Dedifferentiated amniotic fluid mesenchymal stem cell (primary cell): ENCODE measurements around the gene NIPBL.
"Not testable (repeated sequence)": the region's sequence is repeated elsewhere in the genome, so short reads cannot be mapped to it uniquely, and the experiment has no call there.

ENCODE experiments used
- DNase-seq: peaks from one replicate; pipeline ENCODE4 v3.0.0-alpha.2; 2016; ENCODE audit errors: extremely low spot score

NIPBL gene

DNA sequence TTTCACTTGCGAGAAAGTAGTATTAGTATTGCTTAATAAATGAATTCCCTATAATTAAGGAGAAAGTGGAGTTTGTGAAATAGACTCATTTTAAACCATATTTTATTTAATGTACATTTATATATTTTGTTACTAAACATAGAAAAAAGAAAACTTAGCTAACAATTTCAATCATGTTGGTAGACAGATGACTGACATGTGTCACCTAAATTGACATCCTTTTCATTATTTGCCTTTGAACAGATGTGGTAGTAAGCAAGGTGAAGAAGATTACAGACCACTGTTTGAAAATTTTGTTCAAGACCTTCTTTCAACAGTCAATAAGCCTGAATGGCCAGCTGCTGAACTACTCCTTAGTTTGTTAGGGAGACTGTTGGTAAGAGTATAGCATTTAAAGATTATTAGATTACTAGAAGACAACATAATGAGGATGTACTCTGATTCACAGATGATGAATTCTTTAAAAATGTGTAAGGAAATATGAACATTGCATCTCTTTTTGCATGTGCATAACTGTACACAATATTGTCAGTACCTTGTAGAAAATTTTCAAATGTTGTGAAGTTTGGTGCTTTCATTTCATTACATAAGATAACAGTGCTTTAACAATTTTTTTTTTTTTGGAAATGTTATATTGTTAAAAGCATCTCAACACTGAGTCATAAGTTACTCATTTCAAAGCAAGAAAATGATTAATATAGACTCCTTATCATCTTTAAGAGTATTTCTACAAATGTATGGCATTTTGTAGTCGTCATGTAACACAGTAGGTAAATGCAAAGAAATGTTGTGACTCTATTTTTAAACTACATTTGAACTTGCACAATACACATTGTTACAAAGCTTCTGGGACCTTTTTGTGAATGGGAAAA is 139.5 kb downstream of the NIPBL start:
- DNase-seq = peak; percentile 17

DNA sequence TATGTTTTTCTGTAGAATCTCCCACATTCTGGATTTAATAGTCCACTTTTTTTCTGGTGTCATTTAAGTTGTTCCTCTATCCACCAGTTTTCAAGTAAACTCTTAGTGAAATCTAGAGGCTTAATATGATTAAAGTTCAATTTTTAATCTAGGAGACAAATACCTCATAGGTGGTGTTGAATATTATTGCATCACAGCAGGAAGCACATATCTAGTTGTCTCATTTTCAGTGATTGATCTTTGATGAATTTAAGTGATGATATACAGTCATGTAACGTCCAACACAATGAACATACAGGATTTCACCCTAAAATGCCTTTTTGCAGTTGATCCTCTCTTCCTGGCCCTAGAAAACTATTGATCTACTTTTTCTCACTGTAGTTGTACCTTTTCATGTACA is 152.3 kb downstream of the NIPBL start:
- DNase-seq = no peak

DNA sequence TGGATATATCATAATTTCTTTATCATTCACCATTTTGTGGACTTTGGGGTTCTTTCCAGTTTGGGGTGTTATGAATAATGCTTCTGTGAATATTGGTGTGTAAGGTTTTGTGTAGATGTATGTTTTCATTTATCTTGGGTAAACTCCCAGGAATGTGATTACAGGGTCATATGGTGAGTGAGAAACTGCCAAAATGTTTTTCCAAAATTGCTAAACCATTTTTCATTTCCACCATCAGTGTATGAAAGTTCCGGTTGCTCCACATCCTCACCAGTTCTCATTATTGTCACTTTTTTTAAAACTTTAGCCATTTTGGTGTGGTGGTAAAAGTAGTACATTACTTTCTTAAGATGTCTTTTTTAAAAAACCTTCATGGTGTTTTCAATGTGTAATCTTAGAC is 152.9 kb downstream of the NIPBL start:
- no peak for DNase-seq

DNA sequence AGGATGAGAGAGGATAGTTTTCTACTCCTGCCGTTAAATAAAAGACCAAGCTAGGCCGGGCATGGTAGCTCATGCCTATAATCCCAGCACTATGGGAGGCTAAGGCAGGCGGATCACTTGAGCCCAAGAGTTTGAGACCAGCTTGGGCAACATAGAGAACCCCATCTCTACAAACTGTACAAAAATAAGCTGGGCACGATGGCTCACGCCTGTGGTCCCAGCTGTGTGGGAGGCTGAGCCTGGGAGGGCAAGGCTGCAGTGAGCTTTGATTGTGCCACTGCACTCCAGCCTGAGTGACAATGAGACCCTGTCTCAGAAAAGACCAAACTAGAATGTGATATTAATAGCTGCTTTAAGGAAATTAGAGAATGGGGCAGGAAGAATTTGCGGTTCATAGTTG is 158.4 kb downstream of the NIPBL start:
- no peak for DNase-seq

DNA sequence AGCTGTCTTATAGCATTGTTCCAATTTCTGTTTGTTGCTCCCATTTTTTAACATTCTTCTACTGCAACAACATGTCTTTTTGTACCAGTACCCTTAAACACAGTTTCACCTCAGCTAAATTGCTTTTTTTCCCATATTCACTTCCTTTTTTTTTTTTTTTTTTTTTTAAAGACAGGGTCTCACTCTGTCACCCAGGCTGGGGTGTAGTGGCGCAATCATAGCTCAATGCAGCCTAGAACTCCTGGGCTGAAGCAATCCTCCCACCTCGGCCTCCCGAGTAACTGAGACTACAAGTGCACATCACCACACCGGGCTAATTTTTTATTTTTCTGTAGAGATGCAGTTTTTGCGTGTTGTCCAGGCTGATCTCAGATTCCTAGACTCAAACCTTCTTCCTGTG is 161.3 kb downstream of the NIPBL start:
- no peak for DNase-seq

DNA sequence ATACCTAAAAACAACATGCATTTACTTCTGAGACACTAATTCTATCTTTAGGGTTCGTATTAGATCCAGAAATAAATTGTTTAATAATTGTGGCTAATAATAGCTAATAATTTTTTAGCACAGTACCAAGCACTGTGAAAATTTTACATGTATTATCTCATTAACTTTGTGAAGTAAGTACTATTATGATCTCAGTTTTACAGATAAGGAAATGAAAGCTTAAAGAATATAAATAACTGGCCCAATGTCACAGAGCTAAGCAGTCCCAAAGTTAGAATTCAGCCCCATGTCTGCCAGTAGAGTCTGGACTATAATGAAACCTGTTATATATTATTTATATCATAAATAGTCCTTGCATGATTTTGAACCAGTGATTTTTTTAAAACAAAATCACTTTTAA is 163.3 kb downstream of the NIPBL start:
- DNase-seq = no peak

DNA sequence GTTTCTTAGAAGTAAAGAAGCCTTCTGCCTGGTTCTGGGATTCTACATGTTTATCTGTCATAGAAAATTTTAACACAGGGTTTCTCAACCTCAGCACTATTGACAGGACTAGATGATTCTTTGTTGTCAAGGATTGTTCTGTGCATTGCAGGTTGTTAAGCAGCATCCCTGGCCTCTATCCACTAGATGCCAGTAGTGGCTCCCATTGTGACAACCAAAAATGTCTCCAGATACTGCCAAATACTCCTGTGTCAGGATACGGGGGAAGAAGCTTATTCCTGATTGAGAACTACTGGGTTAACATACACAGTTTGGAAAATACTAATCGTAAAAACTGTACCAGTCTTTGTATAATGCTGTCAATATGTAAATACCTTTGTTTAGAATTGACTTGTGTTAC is 167.1 kb downstream of the NIPBL start:
- no peak for DNase-seq

DNA sequence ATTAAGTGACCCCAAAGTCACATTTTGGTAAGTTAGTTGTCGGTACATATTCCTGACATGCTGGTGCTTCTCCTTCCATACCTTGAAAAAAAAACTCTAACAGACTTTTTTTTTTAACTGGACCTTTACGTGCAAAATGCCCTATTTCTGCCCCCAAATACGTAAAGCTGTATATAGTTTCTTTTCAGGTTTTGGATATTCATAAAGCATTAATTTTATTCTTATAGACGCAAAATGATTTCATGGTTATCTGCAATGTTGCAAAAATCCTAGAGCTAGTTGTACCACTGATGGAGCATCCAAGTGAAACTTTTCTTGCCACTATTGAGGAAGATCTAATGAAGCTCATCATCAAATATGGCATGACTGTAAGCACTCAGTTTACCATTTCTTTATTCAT is 167.6 kb downstream of the NIPBL start:
- DNase-seq = no peak

DNA sequence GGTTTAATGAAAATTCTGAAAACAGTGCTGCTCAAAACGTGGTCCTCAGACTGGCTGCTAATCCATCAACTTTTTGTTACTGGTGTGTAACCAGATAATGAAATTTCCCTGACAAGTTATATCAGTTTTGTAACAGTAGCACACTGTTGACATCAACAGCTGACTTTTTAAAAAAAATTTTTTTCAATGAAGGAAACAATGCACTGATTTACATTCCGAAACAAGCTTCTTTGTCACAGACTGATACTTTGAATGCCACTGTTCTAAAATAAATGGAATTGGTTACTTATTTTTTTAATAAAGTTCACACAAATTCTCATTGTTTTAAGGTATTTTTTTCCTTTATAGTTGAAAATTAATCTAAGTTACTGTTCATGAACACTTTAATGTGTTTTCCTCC is 169.1 kb downstream of the NIPBL start:
- no peak for DNase-seq

DNA sequence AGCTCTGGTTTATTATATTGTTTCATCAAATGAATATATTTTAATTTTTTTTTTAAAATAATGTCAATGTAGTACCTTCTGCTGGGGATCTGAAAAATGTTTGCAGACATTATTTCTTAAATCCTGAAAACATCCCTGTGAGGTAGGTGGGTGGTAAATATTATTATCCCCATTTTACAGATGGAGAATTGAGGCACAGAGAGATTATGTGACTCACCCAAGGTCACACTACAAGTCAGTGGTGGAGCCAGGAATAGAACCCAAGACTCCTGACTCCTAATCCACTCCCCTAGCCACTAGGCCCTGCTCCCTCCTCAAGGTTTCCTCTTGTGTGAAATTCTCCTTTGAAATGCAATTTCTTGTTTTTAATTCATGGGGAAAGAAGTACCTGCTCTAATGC is 171.4 kb downstream of the NIPBL start:
- DNase-seq = no peak

DNA sequence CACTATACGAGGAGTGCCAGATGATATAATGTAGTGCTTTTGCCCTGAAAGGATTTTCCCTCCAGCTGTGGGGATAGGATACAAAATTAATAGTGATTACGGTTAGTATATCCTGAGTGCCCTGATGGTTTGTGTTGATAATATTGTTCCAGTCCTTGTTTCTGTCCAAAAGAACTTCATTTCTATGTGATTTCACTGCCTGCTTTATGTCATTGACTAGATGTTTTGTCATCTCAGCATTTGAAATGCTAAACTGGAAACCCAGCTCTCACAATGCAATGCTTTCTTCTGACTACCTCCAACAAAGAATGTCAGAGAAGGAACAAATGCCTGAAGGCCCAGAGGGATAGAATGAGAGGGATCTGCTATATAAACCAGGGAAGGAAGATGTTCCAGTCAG is 177.8 kb downstream of the NIPBL start:
- no peak for DNase-seq

DNA sequence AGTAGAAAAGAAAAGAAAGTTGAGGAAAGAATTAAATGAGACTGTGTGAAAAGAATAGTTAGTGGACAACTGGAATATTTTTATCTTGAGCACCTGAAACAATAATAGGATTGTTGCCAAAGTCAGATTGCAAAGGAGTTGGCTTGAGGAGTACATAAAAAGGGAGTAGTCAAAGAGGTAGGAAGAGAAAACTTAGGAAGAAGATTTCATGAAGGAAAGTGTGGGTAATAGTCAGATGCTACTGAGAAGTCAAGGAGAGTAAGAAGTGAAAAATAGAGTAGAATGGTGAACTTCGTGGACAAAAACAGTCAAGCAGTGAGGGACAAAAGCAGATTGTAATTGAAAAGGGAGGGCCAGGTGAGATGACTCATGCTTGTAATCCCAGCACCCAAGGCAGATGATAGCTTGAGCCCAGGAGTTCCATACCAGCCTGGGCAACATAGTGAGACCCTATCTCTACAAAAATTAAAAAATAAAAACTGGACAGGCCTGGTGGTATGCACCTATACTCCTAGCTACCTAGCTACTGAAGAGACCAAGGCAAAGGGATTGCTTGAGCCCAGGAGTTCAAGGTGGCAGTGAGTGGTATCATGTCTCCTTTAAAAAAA is 178.9 kb downstream of the NIPBL start:
- DNase-seq = no peak

DNA sequence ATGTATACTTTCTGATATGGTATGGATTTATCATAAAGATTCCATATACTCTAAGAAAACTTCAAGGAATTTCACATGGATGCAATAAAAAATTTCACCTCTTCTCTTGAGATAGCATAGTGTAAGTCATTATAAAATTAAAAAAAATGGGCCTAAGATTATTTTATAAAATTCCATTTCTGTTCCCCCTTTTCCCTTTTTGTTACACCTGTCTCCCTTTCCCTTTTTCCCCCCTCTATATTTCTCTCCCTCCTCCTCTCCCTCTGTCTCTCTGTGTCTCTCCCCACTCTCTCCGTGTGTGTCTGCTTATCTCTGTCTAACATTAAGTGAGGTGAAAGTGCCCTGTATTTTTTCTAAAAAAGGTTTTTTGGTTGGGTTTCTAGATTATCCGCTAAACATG is 180.2 kb downstream of the NIPBL start:
- no peak for DNase-seq

DNA sequence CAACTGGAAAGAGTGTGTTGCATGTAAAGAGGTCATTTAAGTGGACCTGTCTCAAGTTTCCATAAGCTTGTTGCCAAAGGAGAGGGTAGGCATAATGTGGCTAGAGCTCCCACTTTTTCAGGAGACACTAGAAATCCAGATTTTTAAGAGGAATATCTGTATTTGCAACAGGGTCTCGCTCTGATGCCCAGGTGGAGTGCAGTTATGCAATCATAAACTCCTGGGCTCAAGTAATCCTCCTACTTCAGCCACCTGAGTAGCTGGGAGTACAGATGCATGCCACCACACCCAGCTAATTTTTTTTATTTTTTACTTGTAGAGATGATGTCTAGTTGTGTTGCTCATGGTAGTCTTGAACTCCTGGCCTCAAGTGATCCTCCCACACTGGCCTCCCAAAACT is 183.5 kb downstream of the NIPBL start:
- DNase-seq = no peak

DNA sequence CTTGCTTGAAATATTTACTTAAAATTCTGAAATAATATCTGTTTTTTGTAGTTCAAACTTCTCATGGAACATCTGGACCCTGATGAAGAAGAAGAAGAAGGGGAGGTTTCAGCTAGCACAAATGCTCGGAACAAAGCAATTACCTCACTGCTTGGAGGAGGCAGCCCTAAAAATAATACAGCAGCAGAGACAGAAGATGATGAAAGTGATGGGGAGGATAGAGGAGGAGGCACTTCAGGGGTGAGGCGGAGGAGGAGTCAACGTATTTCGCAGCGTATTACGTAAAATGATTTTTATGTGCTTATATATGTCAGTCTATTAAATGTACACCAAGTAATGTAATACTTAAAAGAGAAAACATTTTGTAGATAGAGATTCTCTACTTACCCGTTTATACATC is 187.2 kb downstream of the NIPBL start:
- no peak for DNase-seq

DNA sequence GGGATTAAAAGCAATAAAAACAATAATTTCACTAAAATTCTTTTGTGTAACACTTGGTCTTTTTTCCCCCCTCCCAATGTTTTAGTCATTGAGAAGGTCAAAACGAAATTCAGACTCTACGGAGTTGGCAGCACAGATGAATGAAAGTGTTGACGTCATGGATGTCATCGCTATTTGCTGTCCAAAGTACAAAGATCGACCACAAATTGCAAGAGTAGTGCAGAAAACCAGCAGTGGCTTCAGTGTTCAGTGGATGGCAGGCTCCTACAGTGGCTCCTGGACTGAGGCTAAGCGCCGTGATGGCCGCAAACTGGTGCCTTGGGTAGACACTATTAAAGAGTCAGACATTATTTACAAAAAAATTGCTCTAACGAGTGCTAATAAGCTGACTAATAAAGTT is 187.9 kb downstream of the NIPBL start:
- no peak for DNase-seq

DNA sequence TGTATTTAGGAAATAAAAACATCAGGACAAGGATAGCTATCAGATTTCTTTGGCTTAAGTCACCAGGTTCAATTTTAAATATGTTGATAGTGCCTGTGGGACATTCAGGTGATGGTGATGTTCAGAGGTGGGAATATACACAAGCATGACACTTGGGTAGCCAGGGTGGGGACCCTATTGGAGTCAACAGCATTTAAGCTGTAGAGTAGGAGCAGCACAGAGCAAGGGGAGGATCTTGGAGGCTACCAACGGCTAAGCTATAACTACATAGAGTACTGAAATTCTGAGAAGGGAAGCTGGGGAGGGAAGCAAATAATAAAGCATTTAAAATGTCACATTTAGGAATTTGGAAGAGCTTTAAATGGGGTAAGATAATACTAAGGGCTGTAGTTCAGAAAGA is 194.9 kb downstream of the NIPBL start:
- DNase-seq = no peak

DNA sequence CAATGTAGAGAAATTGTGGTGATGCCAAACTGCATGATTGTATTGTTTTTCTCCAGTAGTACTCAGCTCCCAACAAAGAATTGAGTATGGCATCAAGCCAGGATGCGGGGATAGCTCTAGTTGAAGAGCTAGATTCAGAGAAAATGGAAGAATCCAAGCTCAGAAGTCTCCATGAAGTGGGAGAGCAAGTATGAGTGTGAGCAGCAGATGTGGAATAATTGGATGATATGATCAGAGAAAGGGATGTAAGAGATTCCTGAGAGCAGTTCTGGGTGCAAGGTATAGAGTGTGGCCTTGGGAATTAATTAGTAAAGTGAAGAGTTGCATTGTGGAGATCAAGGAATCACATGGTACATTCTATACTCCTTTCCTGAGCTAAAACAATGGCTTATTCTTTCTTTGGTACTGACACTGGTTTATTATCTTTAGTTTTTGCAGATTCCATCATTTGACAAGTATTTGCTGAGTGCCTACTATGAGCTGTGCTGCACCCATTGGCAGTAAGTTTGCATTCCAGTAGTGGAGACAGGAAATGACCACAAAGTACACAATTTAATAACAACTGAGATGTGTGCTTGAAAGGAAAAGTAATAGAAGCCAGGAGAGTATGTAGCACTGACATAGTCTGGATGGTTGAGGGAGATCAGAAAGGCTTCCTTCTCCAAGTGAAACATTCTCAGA is 195.5 kb downstream of the NIPBL start:
- peak; percentile 41 for DNase-seq

DNA sequence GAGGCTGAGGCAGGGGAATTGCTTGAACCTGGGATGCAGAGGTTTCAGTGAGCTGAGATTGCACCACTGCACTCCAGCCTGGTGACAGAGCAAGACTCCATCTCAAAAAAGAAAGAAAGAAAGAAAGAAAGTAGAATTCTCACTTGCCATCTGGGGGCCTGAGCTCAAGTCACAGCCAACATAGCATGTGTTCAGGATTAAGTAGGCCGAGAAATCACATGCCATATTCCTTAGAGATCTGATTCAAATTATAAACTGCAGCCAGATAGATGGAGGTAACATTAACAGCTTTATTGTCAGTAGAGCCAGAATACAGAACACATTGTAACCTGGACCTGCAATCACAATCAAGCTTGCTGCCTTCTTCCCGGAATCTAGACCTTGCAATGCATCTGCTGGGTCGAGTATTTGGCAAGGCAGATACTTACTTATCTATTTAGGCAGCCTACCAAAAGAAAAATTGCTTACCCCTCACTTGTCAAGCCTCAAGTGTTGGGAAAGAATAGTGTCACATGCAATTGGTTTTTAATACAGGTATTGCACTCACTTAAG is 198.9 kb downstream of the NIPBL start:
- no peak for DNase-seq

DNA sequence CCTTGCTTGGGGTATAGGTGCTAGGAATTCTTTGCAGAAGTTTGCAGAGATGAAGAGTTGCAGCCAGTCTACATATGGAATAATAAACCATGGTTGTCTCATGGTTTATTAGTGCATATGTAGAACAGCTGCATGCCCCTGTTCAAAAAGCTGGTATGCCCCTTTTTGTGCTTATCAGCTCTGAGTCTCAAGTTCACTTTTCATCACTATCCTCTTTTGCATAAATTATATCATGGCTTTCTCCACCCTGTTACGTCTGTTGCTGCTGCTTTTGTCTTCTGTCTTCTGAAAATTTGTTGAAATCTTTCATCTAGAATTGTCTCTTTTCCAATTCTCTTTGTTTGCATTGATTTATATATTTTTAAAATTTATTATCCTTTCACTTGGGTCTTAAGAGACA is 200.6 kb downstream of the NIPBL start:
- no peak for DNase-seq

DNA sequence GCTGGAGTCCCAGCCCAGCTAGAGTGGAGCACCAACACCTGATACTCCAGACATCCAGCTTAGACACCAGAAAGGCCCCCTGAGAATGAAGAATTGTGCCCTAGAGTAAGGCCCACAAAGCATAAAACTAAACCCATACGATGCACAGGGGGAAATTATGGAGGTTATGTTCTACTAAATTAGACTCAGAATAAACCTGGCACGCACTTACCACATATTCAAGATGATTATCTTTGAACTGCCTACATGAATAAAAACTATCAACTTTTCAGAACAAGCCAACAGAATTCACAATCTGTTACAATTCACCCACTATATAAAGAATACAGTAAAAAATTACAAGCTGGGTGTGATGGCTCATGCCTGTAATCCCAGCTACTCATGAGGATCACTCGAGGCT is 204.1 kb downstream of the NIPBL start:
- no peak for DNase-seq

DNA sequence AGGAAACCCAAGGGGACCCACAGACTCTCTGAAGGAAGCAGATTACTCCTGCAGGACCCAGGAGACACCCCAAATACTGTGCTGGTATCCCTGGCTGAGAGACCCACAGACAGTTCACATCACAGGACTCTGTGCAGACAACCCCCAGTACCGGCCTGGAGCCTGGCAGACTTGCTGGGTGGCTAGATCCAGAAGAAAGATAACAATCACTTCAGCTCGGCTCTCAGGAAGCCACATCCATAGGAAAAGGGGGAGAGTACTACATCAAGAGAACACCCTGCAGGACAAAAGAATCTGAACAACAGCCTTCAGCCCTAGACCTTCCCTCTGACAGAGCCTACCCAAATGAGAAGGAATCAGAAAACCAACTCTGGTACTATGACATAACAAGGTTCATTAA is 206.4 kb downstream of the NIPBL start:
- DNase-seq = not testable (repeated sequence)

DNA sequence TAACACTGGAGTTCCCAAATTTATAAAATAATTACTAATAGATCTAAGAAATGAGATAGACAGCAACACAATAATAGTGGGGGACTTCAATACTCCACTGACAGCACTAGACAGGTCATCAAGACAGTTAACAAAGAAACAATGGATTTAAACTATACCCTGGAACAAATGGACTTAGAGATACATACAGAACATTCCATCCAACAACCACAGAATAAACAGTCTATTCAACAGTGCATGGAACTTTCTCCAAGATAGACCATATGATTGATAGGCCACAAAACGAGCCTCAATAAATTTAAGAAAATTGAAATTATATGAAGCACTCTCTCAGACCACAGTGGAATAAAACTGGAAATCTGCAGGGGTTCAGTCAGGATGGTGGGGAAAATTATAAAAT is 209.5 kb downstream of the NIPBL start:
- DNase-seq = not testable (repeated sequence)
